Panc1 (cell line): ENCODE data around the gene RPUSD4. TPM values are rescaled to one million over a fixed set of nuclear protein-coding genes. Genes with fewer than 3 reads are reported as not detected.

Experiments used
- ATAC-seq: fragments of 200-7000 bp; cut with Tn5 transposase; 2 replicates; pipeline ENCODE4 v1.9.1; 2020; ENCODE audit warnings: mild to moderate bottlenecking, moderate library complexity
- BruUV-seq: library from RNA; stranded (reverse); fragments of 400-500 nt; replicated peaks from 2 replicates; lab custom pipeline; 2021; lab: Mats Ljungman, UMichigan
- CTCF ChIA-PET: fragments of 300-600 bp; sonication (Branson Sonifier 250); formaldehyde crosslinking; loops from one replicate; lab custom pipeline; 2022; ENCODE audit warnings: antibody characterized with exemption; lab: Charles Lee
- POLR2A ChIA-PET: fragments of 300-600 bp; sonication (Branson Sonifier 250); formaldehyde crosslinking; loops from one replicate; lab custom pipeline; 2022; ENCODE audit warnings: antibody characterized with exemption; lab: Charles Lee
- DNase-seq: peaks from one replicate; pipeline ENCODE4 v3.0.0-alpha.2; 2010; ENCODE audit warnings: low read depth, low spot score
- H3K27ac ChIP-seq: 2 replicates; pipeline ENCODE4 v1.5.1; 2011; ENCODE audit warnings: mild to moderate bottlenecking, low read length, inconsistent platforms
- H3K27me3 ChIP-seq: fragments of 200-500 bp; sonication (Bioruptor generic); 2 replicates; pipeline ENCODE4 v1.6.0; 2014; ENCODE audit warnings: low read length, inconsistent platforms; ENCODE audit not compliant: control insufficient read depth, insufficient read depth
- H3K36me3 ChIP-seq: fragments of 200-500 bp; sonication (Bioruptor generic); 2 replicates; pipeline ENCODE4 v1.5.1; 2014; ENCODE audit warnings: inconsistent platforms, mild to moderate bottlenecking, low read length, moderate library complexity; ENCODE audit not compliant: control insufficient read depth, insufficient read depth
- H3K4me1 ChIP-seq: 2 replicates; pipeline ENCODE4 v1.5.1; 2011; ENCODE audit warnings: inconsistent platforms, mild to moderate bottlenecking, low read length, moderate library complexity; ENCODE audit not compliant: control insufficient read depth, insufficient read depth
- H3K4me3 ChIP-seq, 2 experiments: 2 replicates each; pipeline ENCODE4 v1.5.1; 2011 to 2012; ENCODE audit warnings: low read depth in 2 of 2, low read length in 2 of 2, mild to moderate bottlenecking in 2 of 2, inconsistent platforms in 1 of 2, moderate library complexity in 1 of 2
- H3K9me3 ChIP-seq: fragments of 200-500 bp; sonication (Bioruptor generic); 2 replicates; pipeline ENCODE4 v1.5.1; 2014; ENCODE audit warnings: low read depth, mild to moderate bottlenecking, inconsistent platforms, low read length, moderate library complexity; ENCODE audit not compliant: control insufficient read depth, insufficient read depth
- POLR2AphosphoS5 ChIP-seq: IDR thresholded peaks from 2 replicates; pipeline ENCODE4 v1.6.1; 2012; ENCODE audit warnings: mild to moderate bottlenecking, low read depth, low read length, moderate library complexity
- REST ChIP-seq, 2 experiments: IDR thresholded peaks; 2 replicates each; pipeline ENCODE4 v1.6.1; 2011 to 2012; ENCODE audit warnings: low read depth in 2 of 2, control low read depth in 1 of 2, low read length in 1 of 2, mild to moderate bottlenecking in 1 of 2, moderate library complexity in 1 of 2; ENCODE audit not compliant: insufficient read depth in 1 of 2
- SIN3A ChIP-seq: IDR thresholded peaks from 2 replicates; pipeline ENCODE4 v1.6.1; 2012; ENCODE audit warnings: low read depth, mild to moderate bottlenecking, low read length, moderate library complexity, borderline replicate concordance; ENCODE audit not compliant: insufficient read depth
- TCF7L2 ChIP-seq: IDR thresholded peaks from 2 replicates; pipeline ENCODE4 v1.6.1; 2011; ENCODE audit warnings: mild to moderate bottlenecking, low read depth, low read length, inconsistent platforms
- in situ Hi-C: cut with HindIII; loops from 2 replicates; pipeline ENCODE4 v1.10.0; 2016; ENCODE audit warnings: low sequenced_read_pairs, low pct_unique_long_range_greater_than_20kb
- intact Hi-C: fragments of 100-400 bp; cut with micrococcal nuclease; formaldehyde crosslinking; loops from one replicate; pipeline ENCODE4 v1.10.0; 2022; ENCODE audit not compliant: unreplicated experiment
- total RNA-seq: library from RNA; stranded (reverse); gene quantifications from one replicate; pipeline ENCODE4 v1.2.1, GENCODE V29; 2021; ENCODE audit not compliant: unreplicated experiment
- TF ChIP-seq, protein P1 (sequence below): fragments of 450-650 bp; IDR thresholded peaks from 2 replicates; pipeline ENCODE4 v1.5.1; 2017; ENCODE audit warnings: mild to moderate bottlenecking

Gene RPUSD4
- total RNA-seq, 1 experiment from 2014 or later: 52.3 TPM

DNA sequence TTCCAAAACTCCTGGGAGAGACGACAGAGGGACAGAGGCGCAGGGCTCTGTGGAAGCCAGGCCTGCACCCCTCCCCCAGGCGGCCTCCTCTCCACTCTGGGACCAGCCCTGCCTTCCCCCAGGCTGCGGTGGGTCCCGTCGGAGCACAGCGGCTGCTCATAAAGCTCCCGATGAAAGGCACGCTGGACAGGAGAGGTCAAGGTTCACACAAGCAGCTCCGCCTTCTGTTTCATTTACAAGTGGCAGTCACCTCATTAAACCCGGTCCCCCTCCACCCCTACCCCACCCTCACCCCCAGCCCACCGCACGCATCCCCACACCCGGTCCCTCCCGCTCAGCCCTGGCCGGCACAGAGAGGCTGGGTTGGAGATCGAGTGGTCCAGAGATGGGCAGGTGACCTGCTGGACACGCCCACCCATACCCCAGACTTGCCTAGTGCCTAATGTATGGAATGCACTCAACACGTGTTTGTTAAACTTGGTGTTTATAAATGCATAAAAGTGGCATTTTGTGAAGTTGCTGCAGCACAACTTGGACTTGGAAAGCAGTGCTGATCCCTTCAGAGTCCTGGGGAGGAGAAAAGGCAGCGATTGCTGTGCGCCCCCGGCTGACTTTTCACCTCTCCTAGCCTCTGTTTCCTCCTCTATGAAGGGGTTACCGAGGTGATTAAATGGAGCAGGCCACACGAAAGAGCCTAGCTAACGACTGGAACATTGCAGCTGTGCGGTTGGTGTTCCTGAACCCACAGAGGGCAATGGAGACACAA, 26.0 kb downstream of the RPUSD4 start:
- Histone ChIP-seq H3K27ac (no peak overlapping the region), H3K9me3 (no peaks in the 10 kb centered on the region), H3K4me1 (no peaks in the 10 kb centered on the region), H3K27me3 (no peaks in the 10 kb centered on the region), H3K4me3 (no peak overlapping the region), H3K36me3 (no peaks in the 10 kb centered on the region; the same call in 1 of the 2 replicates)
- DNase-seq (no peak), ATAC-seq (no peak)
- TF ChIP-seq SIN3A: no peak
- TF ChIP-seq, protein P1, sequence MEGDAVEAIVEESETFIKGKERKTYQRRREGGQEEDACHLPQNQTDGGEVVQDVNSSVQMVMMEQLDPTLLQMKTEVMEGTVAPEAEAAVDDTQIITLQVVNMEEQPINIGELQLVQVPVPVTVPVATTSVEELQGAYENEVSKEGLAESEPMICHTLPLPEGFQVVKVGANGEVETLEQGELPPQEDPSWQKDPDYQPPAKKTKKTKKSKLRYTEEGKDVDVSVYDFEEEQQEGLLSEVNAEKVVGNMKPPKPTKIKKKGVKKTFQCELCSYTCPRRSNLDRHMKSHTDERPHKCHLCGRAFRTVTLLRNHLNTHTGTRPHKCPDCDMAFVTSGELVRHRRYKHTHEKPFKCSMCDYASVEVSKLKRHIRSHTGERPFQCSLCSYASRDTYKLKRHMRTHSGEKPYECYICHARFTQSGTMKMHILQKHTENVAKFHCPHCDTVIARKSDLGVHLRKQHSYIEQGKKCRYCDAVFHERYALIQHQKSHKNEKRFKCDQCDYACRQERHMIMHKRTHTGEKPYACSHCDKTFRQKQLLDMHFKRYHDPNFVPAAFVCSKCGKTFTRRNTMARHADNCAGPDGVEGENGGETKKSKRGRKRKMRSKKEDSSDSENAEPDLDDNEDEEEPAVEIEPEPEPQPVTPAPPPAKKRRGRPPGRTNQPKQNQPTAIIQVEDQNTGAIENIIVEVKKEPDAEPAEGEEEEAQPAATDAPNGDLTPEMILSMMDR: no peak
- no peak for TF ChIP-seq POLR2AphosphoS5
- no peak for TF ChIP-seq REST (IDR thresholded peaks at IDR 0.05; ENCODE audit: insufficient read depth in 1 of 2, low read depth in 2 of 2, low read length in 1 of 2)
- ChIA-PET POLR2A (no interaction called here), CTCF (no interaction called here)
- no TSS peak for BruUV-seq
- intact Hi-C loops (no loop called here), in situ Hi-C loops (no loop called here)

- Histone ChIP-seq H3K4me1 (no peaks in the 10 kb centered on the region), H3K9me3 (no peaks in the 10 kb centered on the region), H3K27ac (no peak overlapping the region), H3K36me3 (no peaks in the 10 kb centered on the region), H3K4me3 (no peak overlapping the region), H3K27me3 (no peaks in the 10 kb centered on the region)
- DNase-seq (no peak), ATAC-seq (no peak)
- in situ Hi-C loops: no loop called here
- no TSS peak for BruUV-seq
- no peak for TF ChIP-seq TCF7L2
- no peak for TF ChIP-seq SIN3A
- no peak for TF ChIP-seq POLR2AphosphoS5
- TF ChIP-seq, protein P1: no peak
- TF ChIP-seq REST (IDR thresholded peaks at IDR 0.05; ENCODE audit: insufficient read depth in 1 of 2, low read depth in 2 of 2, low read length in 1 of 2): no peak
- POLR2A ChIA-PET: interaction anchor here (0.5 to 0.6 kb wide), 2 partner anchors 26 to 55 kb away, joined by 3 read pairs; no protein-coding TSS in a partner anchor
- CTCF ChIA-PET: interaction anchor here (0.6 kb wide), 1 partner anchor 40 kb away, joined by 9 read pairs; no protein-coding TSS in a partner anchor
- intact Hi-C loops: no loop called here
Observed at GRCh38 chr11:126182787-126183445, 28.5 kb downstream of the RPUSD4 start.
